WTC11 (cell line): ENCODE results near the gene HBB. TPM values are rescaled to one million over a fixed set of nuclear protein-coding genes. Genes with fewer than 3 reads are reported as not detected.

Source experiments
- ATAC-seq: fragments of 200-7000 bp; cut with Tn5 transposase; 2 replicates; pipeline ENCODE4 v1.10.0; 2021; ENCODE audit warnings: mild to moderate bottlenecking, moderate library complexity
- CTCF ChIA-PET: fragments of 300-600 bp; sonication (Branson Sonifier 250); formaldehyde crosslinking; loops from one replicate; lab custom pipeline; 2021; ENCODE audit warnings: antibody characterized with exemption; lab: Charles Lee
- POLR2A ChIA-PET: fragments of 350-600 bp; sonication (Branson Sonifier 250); formaldehyde crosslinking; loops from one replicate; lab custom pipeline; 2021; ENCODE audit warnings: antibody characterized with exemption; lab: Charles Lee
- DNase-seq: peaks from one replicate; pipeline ENCODE4 v3.0.0; 2021; ENCODE audit warnings: low spot score
- H3K27ac Mint-ChIP-seq: 2 replicates; pipeline ENCODE4 v1.8.0; 2021; ENCODE audit warnings: mixed read lengths
- H3K27me3 Mint-ChIP-seq: 2 replicates; pipeline ENCODE4 v1.8.0; 2021; ENCODE audit warnings: low read depth, mild to moderate bottlenecking, moderate library complexity, mixed read lengths
- H3K36me3 Mint-ChIP-seq: 2 replicates; pipeline ENCODE4 v1.8.0; 2021; ENCODE audit warnings: mixed read lengths
- H3K4me1 Mint-ChIP-seq: 2 replicates; pipeline ENCODE4 v1.8.0; 2022; ENCODE audit warnings: mixed read lengths
- H3K4me3 Mint-ChIP-seq: 2 replicates; pipeline ENCODE4 v1.8.0; 2021; ENCODE audit warnings: mild to moderate bottlenecking, moderate library complexity, mixed read lengths
- H3K9me3 Mint-ChIP-seq: 2 replicates; pipeline ENCODE4 v1.8.0; 2021; ENCODE audit warnings: mixed read lengths
- CREM ChIP-seq: sonication (generic); formaldehyde crosslinking; IDR thresholded peaks from 2 replicates; pipeline ENCODE4 v1.8.1; 2022; ENCODE audit warnings: mild to moderate bottlenecking, missing genetic modification reagents, moderate library complexity
- ELF4 ChIP-seq: sonication (generic); formaldehyde crosslinking; IDR thresholded peaks from 2 replicates; pipeline ENCODE4 v1.8.1; 2022; ENCODE audit warnings: low read depth, mild to moderate bottlenecking, moderate library complexity, missing genetic modification reagents
- GTF2I ChIP-seq: fragments of 250-450 bp; sonication (Bioruptor Pico); conservative IDR thresholded peaks from 2 replicates; pipeline ENCODE4 v1.4.0; 2021; ENCODE audit warnings: mild to moderate bottlenecking
- IRF1 ChIP-seq: sonication (generic); formaldehyde crosslinking; IDR thresholded peaks from 2 replicates; pipeline ENCODE4 v1.8.0; 2023; ENCODE audit warnings: missing genetic modification reagents
- MAX ChIP-seq: sonication (generic); formaldehyde crosslinking; IDR thresholded peaks from 2 replicates; pipeline ENCODE4 v1.8.0; 2022; ENCODE audit warnings: mild to moderate bottlenecking, missing genetic modification reagents
- MXD4 ChIP-seq: fragments of 250-450 bp; sonication (Bioruptor Pico); IDR thresholded peaks from 2 replicates; pipeline ENCODE4 v1.8.0; 2021; ENCODE audit warnings: mild to moderate bottlenecking, moderate library complexity, borderline replicate concordance
- NR3C1 ChIP-seq: sonication (generic); formaldehyde crosslinking; conservative IDR thresholded peaks from 2 replicates; pipeline ENCODE4 v1.8.1; 2023; ENCODE audit warnings: low read depth, mild to moderate bottlenecking, missing genetic modification reagents
- RELA ChIP-seq: sonication (generic); formaldehyde crosslinking; IDR thresholded peaks from 2 replicates; pipeline ENCODE4 v1.8.1; 2022; ENCODE audit warnings: missing genetic modification reagents, mild to moderate bottlenecking, borderline replicate concordance
- RORB ChIP-seq: fragments of 250-450 bp; sonication (Bioruptor Pico); IDR thresholded peaks from 2 replicates; pipeline ENCODE4 v1.9.0; 2021; ENCODE audit warnings: mild to moderate bottlenecking
- SP1 ChIP-seq: sonication (generic); formaldehyde crosslinking; conservative IDR thresholded peaks from 2 replicates; pipeline ENCODE4 v1.8.1; 2022; ENCODE audit warnings: missing genetic modification reagents
- TEAD4 ChIP-seq: sonication (generic); formaldehyde crosslinking; IDR thresholded peaks from 2 replicates; pipeline ENCODE4 v1.8.0; 2022; ENCODE audit warnings: mild to moderate bottlenecking, missing genetic modification reagents
- ZNF138 ChIP-seq: sonication (generic); formaldehyde crosslinking; conservative IDR thresholded peaks from 2 replicates; pipeline ENCODE4 v1.8.1; 2022; ENCODE audit warnings: mild to moderate bottlenecking, moderate library complexity, missing genetic modification reagents
- ZNF263 ChIP-seq: sonication (generic); formaldehyde crosslinking; IDR thresholded peaks from 2 replicates; pipeline ENCODE4 v1.8.1; 2022; ENCODE audit warnings: low read depth, mild to moderate bottlenecking, moderate library complexity, missing genetic modification reagents
- ZNF416 ChIP-seq: fragments of 250-450 bp; sonication (Bioruptor Pico); IDR thresholded peaks from 2 replicates; pipeline ENCODE4 v1.9.0; 2021; ENCODE audit warnings: mild to moderate bottlenecking, inconsistent platforms
- ZNF423 ChIP-seq: fragments of 250-450 bp; sonication (Bioruptor Pico); IDR thresholded peaks from 2 replicates; pipeline ENCODE4 v2.1.2; 2022; ENCODE audit warnings: mild to moderate bottlenecking, moderate library complexity
- ZNF532 ChIP-seq: fragments of 250-450 bp; sonication (Bioruptor Pico); IDR thresholded peaks from 2 replicates; pipeline ENCODE4 v1.9.0; 2021; ENCODE audit warnings: mild to moderate bottlenecking, borderline replicate concordance
- total RNA-seq: library from RNA; stranded (reverse); gene quantifications from 3 replicates; pipeline ENCODE4 v1.2.3, GENCODE V29; 2021
- TF ChIP-seq, protein P1 (sequence below): sonication (generic); formaldehyde crosslinking; IDR thresholded peaks from 2 replicates; pipeline ENCODE4 v1.8.1; 2023; ENCODE audit warnings: mild to moderate bottlenecking, missing genetic modification reagents, moderate library complexity
- TF ChIP-seq, protein P2 (sequence below): fragments of 250-450 bp; sonication (Bioruptor Pico); IDR thresholded peaks from 2 replicates; pipeline ENCODE4 v1.9.0; 2021; ENCODE audit warnings: mild to moderate bottlenecking
- TF ChIP-seq, protein P3 (sequence below): fragments of 250-450 bp; sonication (Bioruptor Pico); conservative IDR thresholded peaks from 2 replicates; pipeline ENCODE4 v1.9.0; 2021; ENCODE audit warnings: mild to moderate bottlenecking

The HBB gene
- total RNA-seq, 1 experiment from 2014 or later: not detected

GRCh38 chr11:5246772-5247471 is 20.1 kb upstream of the HBB start (continued):
- no peak for TF ChIP-seq RELA (CRISPR knock-in tag)
- TF ChIP-seq, all 79 proteins: peak for 0

DNA sequence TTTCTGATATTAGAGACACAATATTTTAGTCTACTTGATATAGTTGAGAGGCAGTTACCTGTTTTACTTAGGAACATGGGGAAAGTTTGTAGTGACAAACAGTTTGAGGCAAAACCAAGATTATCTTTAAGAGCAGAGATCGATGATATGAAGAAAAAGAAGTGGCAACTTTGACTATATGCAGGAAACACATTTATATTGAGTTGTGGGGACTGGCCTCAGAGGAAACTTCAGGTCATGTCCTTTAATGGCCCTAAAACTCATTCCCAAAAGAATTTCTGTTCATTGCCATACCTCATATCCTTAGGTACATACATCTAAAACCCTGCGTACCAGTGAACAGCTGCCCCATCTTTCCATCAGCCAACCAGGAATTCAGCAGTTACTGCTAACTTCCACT is 18.3 kb upstream of the HBB start:
- ATAC-seq (no peak), DNase-seq (no peak)
- Mint-ChIP-seq H3K36me3 (no peaks in the 10 kb centered on the region), H3K27me3 (no peaks in the 10 kb centered on the region), H3K4me1 (no peaks in the 10 kb centered on the region), H3K9me3 (no peaks in the 10 kb centered on the region), H3K4me3 (no peak overlapping the region), H3K27ac (no peak overlapping the region)
- ChIA-PET CTCF (no interaction called here), POLR2A (no interaction called here)
- TF ChIP-seq CREM (CRISPR knock-in tag) (no peak), MXD4 (CRISPR knock-in tag) (no peak), ZNF532 (CRISPR knock-in tag) (no peak), ZNF423 (no peak), SP1 (CRISPR knock-in tag) (no peak), MAX (no peak), ELF4 (no peak), RORB (CRISPR knock-in tag) (no peak)
- TF ChIP-seq, protein P1, sequence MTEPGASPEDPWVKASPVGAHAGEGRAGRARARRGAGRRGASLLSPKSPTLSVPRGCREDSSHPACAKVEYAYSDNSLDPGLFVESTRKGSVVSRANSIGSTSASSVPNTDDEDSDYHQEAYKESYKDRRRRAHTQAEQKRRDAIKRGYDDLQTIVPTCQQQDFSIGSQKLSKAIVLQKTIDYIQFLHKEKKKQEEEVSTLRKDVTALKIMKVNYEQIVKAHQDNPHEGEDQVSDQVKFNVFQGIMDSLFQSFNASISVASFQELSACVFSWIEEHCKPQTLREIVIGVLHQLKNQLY (CRISPR knock-in tag): no peak
- TF ChIP-seq, protein P2, sequence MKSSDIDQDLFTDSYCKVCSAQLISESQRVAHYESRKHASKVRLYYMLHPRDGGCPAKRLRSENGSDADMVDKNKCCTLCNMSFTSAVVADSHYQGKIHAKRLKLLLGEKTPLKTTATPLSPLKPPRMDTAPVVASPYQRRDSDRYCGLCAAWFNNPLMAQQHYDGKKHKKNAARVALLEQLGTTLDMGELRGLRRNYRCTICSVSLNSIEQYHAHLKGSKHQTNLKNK: no peak

DNA sequence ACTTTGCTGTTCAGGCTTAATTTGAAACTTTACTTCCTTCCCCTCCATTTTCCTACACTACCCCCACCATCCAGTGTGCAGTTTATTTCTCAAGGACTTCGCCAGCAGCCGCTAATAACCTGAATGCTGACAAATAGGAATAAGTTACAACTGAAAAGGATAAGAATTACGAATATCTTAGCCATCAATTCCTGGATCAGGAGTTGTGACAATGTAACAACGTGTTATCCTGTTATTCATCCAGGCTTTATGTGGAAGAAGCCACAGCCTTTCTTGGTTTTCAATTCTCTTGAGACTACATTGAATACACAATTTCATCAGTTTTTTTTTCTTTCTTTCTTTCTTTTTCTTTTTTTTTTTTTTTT is 16.9 kb upstream of the HBB start:
- no peaks in the 10 kb centered on the region for H3K9me3 Mint-ChIP-seq
- no peaks in the 10 kb centered on the region for H3K36me3 Mint-ChIP-seq
- H3K4me3 Mint-ChIP-seq: no peak overlapping the region
- POLR2A ChIA-PET: no interaction called here
- no peak for DNase-seq
- no peaks in the 10 kb centered on the region for H3K27me3 Mint-ChIP-seq
- no peak overlapping the region for H3K27ac Mint-ChIP-seq
- H3K4me1 Mint-ChIP-seq: no peaks in the 10 kb centered on the region
- no peak for ATAC-seq
- no peak for TF ChIP-seq ZNF416 (CRISPR knock-in tag)
- TF ChIP-seq ZNF263 (CRISPR knock-in tag): no peak
- TF ChIP-seq, all 79 proteins: peak for 0
- CTCF ChIA-PET: no interaction called here

- no peak overlapping the region for H3K4me3 Mint-ChIP-seq
- no peaks in the 10 kb centered on the region; the same call in 1 of the 2 replicates for H3K27me3 Mint-ChIP-seq
- no peaks in the 10 kb centered on the region for H3K36me3 Mint-ChIP-seq
- no peak for ATAC-seq
- no peaks in the 10 kb centered on the region for H3K4me1 Mint-ChIP-seq
- no peaks in the 10 kb centered on the region for H3K9me3 Mint-ChIP-seq
- ChIA-PET POLR2A (no interaction called here), CTCF (no interaction called here)
- no peak overlapping the region for H3K27ac Mint-ChIP-seq
- no peak for DNase-seq
- no peak for TF ChIP-seq MXD4 (CRISPR knock-in tag)
- no peak for TF ChIP-seq GTF2I (CRISPR knock-in tag)
- no peak for TF ChIP-seq ZNF138
- TF ChIP-seq, protein P3, sequence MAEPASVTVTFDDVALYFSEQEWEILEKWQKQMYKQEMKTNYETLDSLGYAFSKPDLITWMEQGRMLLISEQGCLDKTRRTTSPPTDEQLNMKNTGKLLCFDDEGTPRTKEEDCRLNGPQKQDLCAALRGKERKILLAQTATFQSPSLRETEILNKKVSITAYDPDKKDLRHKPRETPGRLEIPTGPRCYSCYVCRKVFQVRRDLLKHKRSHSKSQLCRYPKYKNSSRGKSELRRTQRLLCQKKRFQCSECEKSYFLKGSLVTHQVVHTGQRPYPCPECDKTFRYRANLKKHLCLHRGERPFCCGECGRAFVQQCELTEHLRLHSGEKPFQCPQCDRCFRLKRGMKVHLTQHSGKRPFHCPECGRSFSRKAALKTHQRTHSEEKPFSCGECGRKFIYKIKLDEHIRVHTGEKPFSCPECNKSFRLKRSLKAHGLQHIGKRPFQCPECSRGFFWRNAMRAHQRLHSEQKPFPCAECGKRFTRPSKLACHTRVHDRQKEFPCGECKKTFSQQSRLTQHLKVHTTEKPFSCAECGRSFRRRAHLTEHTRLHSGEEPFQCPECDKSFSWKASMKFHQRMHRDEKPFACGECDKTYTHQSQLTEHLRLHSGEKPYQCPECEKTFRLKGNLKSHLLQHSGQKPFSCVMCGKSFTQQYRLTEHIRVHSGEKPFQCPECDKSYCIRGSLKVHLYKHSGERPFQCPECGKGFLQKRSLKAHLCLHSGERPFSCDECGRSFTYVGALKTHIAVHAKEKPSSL (CRISPR knock-in tag): no peak
- no peak for TF ChIP-seq IRF1 (CRISPR knock-in tag)
- no peak for TF ChIP-seq NR3C1 (CRISPR knock-in tag)
- TF ChIP-seq TEAD4 (CRISPR knock-in tag): no peak
Observed at GRCh38 chr11:5242933-5243815, 16.3 kb upstream of the HBB start.
